C4-2B (cell line): Measurements from ENCODE around the gene SLC3A2.

Source experiments
- ZFX ChIP-seq: fragments of 450-650 bp; IDR thresholded peaks from 2 replicates; pipeline ENCODE4 v1.6.1; 2017
- TF ChIP-seq, protein P1 (sequence below): fragments of 450-650 bp; conservative IDR thresholded peaks from 2 replicates; pipeline ENCODE4 v1.5.1; 2017; ENCODE audit warnings: mild to moderate bottlenecking

- TF ChIP-seq, protein P1, sequence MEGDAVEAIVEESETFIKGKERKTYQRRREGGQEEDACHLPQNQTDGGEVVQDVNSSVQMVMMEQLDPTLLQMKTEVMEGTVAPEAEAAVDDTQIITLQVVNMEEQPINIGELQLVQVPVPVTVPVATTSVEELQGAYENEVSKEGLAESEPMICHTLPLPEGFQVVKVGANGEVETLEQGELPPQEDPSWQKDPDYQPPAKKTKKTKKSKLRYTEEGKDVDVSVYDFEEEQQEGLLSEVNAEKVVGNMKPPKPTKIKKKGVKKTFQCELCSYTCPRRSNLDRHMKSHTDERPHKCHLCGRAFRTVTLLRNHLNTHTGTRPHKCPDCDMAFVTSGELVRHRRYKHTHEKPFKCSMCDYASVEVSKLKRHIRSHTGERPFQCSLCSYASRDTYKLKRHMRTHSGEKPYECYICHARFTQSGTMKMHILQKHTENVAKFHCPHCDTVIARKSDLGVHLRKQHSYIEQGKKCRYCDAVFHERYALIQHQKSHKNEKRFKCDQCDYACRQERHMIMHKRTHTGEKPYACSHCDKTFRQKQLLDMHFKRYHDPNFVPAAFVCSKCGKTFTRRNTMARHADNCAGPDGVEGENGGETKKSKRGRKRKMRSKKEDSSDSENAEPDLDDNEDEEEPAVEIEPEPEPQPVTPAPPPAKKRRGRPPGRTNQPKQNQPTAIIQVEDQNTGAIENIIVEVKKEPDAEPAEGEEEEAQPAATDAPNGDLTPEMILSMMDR, result no peak
- TF ChIP-seq ZFX, result no peak
Observed at GRCh38 chr11:62880231-62880802, 379 bp upstream of the SLC3A2 start.
